NCI-H2107 treated with DMSO at 0.1 percent for 48 hours (cell line): Measurements from ENCODE around the gene MGP.

ENCODE experiments used
- DNase-seq: peaks from one replicate; lab custom pipeline; 2025; ENCODE audit not compliant: unreplicated experiment; lab: John Stamatoyannopoulos, UW

The MGP gene

GRCh38 chr12:14868916-14869506, 16.6 kb downstream of the MGP start:
- DNase-seq = no peak

- DNase-seq = no peak
These were observed 25.2 kb downstream of the MGP start for GRCh38 chr12:14860490-14860889.

GRCh38 chr12:14858513-14858912, 27.1 kb downstream of the MGP start:
- no peak for DNase-seq

DNA sequence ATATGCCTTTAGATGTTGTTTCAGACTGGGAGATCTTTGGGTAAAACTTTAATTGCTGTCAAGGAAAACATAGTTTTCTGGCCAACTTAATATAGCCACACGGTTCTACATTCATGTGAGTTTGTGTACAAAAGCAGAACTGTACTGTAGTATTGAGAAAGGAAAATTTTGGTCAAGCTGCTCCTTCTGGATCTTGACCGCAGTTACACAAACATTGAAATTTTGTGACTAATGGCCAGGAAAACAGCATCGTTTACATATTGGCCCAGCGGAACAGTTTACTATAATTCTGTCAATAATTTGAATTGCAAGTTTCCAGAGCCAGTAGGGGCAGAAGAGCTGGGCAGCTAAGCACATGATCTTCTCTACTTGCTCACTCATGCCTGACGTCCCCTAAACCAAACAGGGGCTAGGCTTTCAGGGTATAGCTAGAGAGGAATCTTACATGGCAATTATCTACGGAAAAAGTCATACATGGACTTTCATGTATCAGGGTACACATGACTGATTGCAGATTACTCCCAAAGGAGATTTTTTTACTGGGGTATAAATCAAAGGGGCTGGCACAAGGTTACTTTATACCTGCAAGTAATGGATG, 31.0 kb downstream of the MGP start:
- DNase-seq = no peak

DNA sequence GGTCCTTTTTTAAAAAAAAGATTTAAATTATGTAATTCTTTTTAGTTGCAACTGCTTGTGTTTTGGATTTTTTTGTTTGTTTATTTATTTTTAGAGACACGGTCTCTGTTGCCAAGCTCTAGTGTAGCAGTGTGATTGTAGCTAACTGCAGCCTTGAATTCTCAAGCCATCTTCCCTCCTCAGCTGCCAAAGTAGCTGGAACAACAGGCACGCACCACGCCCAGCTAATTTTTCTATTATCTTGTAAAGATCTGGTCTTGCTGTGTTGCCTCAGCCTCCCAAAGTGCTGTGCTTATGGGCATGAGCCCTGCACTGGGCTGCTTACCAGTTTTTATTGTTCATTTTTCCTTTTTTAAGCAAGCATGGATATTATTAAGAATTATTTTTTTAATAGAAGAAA, 31.7 kb downstream of the MGP start:
- DNase-seq = no peak

DNA sequence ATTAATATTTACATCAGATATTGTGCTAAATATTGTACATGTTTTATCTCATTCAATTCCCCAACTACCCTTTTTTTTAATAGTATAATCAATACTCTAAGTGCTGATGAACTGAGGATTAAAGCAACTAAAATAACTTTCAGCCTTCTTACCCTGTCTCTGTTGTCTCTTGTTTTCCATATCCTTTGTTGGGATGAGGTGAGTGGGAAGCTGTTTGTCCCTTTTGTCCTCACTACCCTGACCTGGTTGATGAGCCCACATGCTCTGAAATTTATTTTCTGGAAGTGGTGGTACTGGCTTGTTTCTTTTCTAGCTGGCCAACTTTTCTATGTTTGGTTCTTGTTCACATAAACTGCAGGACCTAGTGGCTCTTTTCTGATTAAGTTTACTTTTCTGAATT, 32.8 kb downstream of the MGP start:
- no peak for DNase-seq

- DNase-seq = no peak
These were observed 34.6 kb downstream of the MGP start for GRCh38 chr12:14850929-14851663.

- DNase-seq = no peak
These were observed 36.0 kb downstream of the MGP start for GRCh38 chr12:14849661-14850060.

- DNase-seq = no peak
These were observed 38.6 kb downstream of the MGP start for GRCh38 chr12:14846876-14847580.

GRCh38 chr12:14846042-14846587, 39.5 kb downstream of the MGP start:
- no peak for DNase-seq

DNA sequence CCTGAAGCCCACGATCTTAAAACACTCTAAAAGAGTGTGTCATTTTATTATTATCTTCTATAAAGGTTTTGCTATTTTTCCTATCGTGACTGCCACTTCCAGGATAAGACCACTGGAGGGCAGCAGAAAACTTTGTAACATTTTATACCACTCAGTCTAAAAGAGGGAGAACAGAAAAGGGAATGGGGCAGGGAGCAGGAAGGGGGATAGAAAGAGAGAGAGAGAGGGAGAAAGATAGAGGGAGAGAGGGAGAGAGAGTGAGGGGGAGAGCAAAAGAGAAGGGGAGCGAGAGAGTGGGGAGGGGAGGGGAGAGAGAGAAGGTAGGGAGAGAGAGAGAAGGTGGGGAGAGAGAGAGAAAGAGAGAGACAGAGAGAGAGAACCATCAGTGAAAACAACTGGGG, 40.3 kb downstream of the MGP start:
- peak; percentile 16 for DNase-seq

GRCh38 chr12:14844401-14844800, 41.3 kb downstream of the MGP start:
- no peak for DNase-seq

DNA sequence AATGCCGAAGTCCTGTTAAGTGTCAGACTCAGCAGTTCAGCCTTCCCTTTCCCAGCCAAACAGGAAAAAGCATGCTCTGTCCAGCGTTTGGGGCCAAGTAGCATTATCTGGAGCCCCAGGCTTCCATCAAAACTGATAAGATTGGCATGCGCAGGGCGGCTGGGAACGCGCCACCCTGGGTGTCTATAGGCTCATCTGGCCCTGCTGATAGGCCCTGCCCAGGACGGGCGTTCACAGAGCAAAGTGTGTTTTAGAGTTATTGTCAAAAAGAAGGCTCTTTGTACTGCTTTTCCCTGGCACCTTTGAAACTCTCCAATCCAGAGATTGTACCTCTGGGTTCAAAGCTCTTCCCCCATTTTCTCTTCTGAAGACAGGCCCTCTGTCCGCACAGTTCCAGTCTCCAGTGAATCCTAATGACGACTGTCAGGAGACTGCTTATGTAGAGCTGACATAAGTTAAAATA, 42.2 kb downstream of the MGP start, which contains the start of gene ART4:
ART4 (minus strand) TSS at position 102 of the 463 bp plus-strand sequence. CDS start 413 bp downstream, outside the sequence.
- DNase-seq = no peak

GRCh38 chr12:14842315-14842714, 43.3 kb downstream of the MGP start:
- DNase-seq = no peak

DNA sequence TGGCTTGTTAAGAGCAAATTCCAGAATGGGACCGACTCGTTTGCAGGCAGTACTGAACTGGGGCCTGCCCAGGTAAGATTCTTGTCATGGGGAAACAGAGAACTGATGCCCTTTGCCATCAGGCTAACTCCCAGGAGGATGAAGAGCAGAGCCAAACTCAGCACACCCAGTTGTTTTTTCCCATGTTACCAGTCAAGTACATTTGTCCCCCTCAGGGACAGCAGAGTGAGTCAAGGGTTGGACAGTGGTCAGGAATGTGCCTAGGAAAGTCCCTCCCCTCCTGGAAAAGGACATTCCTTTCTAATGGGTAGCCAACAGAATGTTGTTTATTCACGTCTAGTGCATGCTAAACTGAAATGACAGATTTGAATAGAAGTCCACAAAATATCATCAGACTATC, 43.9 kb downstream of the MGP start:
- DNase-seq = no peak

DNA sequence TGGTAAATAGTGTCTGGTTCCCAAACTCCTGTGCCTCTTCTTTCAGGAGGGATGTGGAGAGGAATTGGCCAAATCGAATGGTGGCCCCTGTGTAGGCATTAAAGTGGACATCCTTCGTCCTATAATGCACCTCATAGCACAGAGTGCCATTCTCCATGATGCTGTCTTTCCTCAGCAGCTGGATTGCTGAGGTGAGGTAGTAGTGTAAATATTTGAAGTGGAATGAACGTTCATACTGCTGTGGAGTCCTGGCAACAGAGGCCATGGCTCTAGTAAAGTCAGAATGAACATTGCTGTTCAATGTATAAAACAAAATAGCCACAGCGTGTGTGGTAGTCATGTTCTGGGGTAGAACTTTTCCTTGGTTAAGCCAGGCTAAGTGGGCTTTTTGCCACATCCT, 45.0 kb downstream of the MGP start:
- no peak for DNase-seq

- no peak for DNase-seq
These were observed 46.4 kb downstream of the MGP start for GRCh38 chr12:14839262-14839661.

- no peak for DNase-seq
These were observed 49.1 kb downstream of the MGP start for GRCh38 chr12:14836336-14837210.

GRCh38 chr12:14834509-14834908, 51.1 kb downstream of the MGP start:
- DNase-seq = no peak

DNA sequence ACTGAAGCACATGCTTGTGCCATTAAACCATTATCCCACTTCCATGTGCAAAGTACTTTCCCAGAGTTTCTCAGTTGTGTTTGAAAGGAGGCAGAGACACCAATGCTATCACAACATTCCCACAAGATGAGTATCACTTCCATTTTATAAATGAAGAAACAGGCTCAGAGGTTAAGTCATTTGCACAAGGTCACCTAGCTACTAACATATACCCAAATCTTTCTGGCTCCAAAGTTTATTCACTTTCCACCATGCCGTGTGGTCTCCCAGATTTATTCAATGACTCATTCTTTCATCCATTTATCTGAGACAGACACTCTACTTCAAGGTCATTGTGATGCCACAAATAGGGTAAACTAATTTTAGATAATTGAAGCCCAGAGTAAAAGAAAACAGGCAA, 51.7 kb downstream of the MGP start:
- DNase-seq = no peak
